Measurements from ENCODE around the gene GPBP1L1.

DNA sequence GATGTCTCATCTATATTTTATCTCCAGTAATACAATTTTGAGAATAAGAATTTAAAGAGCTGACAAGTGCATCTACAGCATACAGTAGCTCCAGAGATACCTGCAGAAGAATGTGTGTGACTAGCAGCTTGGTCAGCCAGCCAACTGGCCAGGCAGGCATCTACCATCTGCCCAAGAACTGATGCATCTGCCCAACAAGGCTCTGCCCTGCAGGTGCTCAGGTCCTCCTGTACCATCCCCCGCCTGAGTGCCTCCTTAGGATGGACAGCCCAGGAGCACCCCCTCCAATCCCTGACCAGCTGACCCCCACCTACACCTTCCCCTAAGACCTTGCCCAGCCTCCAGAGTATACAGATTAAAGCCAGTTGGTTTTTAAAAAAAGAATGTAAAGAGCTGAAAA lies 32.0 kb upstream of the GPBP1L1 start:
- TF ChIP-seq POLR2A (IDR thresholded peaks at IDR 0.05; ENCODE audit: low read depth, low read length) (no peak), POLR2AphosphoS5 (IDR thresholded peaks at IDR 0.05; ENCODE audit: low read depth, low read length) (no peak)
